ENCODE results near the gene FGGY.

Gene FGGY

DNA sequence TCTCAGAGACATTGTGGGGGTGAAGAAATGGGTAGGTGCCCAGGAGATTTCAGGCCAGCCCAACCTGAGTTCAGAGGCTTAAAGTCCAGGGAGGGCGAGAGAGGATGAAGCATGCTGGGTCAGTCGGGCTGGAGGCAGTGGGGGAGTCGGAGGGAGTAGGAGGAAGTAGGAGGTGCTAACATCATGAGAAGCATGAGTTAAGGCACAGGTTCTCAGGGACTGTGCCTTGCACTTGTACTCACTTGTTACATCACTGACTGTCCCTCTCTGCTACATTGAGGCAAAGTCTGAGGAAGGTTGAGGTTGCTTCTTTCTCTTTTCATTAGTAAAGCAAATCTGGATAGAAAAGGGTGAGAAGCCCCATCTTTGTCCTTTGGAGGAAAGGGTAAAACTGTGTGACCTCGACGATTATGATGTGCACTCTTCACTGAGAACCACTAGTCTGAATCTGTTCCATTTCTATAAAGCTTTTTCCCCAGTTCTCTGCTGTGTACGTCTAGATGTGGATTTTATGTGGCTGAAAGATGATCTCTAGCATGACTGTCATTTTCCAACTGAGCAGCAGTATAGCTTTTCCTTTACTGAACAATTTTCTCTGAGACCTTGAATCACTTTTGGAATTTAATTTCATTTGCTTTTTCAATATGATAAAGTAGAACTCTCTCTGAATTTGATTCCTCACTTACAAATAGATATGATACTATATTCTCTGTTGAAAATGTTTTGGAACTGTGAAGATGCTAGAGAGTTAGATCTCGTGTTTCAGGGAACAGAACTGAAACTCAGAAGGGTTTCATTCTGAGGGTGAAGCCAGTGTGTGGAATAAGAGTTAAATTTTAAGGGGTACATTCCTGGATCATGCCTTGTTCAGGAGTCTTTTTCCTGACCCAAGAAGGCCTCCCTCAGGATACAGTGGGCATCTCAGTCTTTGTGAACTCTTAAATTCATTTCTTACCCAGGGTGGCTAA lies 94.6 kb downstream of the FGGY start:
- DNase-seq = no peak

DNA sequence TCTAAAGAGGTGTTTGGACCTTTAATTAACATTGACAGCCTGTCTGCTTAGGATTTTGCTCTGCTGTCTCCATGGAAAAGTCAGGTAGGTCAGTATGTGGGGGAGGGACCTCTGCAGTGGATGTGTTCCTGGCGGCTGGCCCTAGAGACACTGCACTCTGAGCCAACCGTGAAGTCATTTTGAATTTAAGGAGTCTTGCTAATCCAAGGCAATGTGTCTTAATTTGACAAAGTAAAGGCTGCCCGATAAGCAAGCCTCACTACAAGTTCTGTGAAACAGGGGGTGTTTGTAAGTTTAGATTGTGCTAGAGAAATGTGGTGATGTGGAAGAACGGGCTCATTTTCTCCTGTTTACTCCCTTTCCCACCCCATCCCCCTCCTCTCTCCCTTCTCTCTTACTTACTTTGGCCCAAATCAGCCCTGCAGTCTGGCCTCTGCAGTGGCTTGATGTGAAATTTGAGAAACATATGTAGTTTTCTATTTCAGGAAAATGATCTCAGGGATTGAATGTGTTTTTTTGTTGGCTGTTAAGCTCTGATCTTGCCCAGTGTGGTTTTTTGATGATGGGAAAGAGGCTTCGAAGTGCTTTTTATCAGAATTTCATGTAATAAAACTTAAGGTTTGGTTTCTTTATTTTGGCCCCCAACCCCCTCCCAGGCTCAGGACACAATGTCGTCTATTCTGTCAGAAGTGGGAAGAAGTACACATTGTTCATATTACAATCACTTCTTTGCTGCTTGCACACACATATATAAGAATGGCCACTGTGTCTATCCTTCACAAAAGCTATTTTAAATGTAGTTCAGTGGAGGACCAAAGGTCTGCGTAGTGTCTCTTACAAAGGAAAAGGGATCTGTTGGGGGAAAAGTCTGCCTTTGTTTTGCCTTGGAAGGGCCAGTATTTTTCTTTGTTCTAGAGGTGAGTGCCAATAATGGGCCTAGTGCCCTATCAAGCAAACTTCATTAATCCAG lies 96.6 kb downstream of the FGGY start:
- DNase-seq = peak; percentile 61

DNA sequence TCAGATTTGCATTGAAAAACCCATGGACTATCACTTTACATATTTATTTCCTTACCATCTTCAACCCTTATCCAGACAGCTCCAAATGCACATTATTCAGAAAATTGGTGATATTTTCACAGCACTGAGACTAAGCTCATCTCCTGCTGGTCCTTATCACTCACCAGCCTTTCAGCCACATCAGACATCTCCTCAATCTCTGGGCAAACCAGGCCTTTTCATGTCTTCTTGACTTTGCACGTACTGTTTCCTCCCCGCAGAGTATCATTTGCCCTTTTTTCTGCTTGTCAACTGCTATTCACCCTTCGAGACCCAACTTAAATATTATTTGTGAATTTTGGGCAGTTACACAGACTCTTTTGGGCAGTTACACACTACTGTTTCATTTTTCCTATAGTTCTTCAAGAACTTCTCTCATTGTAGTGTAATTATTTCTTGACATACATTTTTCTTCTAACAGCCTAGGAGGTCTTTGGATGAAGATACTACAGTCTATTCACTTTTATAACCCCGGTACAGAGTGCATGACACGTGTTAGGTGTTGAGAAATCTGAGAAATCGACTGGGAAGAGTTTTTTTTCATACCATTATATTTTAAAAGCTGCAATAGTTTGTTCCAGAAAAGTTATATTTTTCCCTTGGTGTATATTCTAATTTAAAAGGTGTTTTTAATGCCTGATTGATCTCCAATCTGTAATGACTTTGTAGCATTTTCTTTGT lies 98.0 kb downstream of the FGGY start:
- DNase-seq = no peak

GRCh38 chr1:59396387-59396786 lies 99.5 kb downstream of the FGGY start:
- no peak for DNase-seq

GRCh38 chr1:59397139-59397858 lies 100.4 kb downstream of the FGGY start:
- DNase-seq = no peak

- DNase-seq = no peak
These were observed 102.7 kb downstream of the FGGY start for GRCh38 chr1:59399642-59400041.

DNA sequence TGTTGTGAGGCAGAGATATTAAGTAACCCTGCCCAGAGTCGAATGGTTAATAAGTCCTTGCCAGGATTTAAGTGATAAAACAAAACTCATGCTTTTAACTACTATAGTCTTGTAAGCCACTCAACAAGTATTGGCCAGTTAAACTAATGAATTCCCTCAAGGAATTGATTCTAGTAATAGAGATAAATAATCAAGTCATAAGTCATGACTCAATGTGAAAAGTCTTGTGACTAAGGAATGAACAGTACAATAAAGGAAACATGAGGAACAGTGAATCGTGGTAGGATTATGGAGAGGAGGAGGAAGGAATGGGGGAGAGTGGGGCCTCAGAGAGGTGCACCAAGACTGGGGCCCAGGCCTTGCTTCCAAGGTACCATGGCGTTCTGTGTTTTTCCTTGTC lies 104.7 kb downstream of the FGGY start:
- no peak for DNase-seq

DNA sequence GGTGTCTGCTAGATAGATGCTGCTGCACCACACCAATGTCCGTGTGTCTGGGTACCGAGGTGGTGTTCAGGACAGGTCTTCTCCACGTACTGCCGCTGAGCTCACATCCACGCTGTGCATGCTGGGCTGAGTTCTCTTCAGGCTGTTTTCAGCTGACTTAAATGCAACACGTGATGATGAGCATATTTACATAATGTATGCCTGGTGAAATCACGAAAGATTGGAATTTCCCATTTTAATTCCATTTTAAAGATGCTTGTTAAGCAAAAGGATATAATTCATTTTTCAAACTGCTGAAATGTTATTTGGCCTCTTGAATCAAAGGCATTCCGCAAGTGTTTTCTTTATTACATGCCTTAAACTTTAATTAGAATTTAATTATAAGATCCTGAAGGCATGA lies 107.9 kb downstream of the FGGY start:
- no peak for DNase-seq

DNA sequence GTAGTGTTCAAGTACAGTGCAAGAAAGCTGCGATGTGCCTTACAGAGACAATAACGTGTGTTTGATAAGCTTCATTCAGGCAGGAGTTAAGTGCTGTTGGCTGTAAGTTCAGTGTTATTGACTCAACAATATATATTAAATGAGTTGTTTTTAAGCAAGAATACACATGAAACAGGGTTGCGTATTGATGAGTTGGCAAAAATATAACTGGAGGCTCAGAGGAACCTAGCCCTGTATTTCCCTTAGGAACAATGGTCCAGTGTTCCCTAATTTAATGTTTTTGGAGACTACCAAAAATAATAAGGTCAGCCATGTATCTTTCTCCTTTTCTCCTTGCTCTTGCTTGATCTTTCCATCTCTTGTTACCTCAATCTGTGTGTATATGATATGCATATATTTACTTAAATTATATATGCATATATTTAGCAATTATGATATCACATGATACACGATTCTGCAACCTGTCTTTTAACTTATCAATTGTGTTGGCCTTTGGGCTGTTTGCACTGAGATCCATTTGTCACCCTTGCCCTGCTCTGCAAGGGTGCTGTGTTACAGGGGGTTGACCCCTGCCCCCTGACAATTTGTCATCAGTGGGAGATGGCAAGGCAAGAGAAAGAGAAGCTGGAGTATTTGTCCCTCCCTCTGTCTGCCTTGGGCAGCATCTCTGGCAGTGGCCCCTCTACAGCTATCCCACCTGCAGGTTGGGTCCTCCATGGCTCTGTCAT lies 109.7 kb downstream of the FGGY start:
- DNase-seq = no peak

DNA sequence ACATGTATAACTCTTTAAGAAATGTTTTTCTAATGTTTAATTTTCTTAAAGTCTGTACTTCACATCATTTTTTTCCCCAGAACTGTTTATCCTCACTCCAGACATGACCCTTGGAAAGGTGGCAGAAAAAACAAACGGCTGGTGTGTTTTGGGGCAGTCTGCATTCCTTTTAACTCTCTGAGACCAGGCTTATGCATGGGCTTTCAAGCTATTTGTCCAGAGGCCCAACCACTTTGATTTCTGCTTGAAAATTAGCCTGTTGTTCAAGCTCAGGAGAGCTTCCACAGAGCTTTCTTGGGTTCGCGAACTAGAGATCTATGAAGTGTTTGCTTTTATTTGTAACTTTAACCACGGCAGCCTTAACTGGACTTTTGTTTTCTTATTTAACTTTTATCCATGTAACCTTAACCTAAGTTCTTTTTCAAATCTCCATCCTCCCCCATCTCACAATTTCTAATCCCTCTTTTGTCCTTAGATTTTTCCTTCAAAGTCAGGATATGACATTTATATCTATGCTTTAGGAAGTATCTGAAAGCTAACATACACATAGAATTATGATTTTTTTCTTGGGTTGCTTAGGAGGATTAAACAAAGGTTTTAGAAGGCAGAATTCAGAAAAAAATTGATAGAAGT lies 111.8 kb downstream of the FGGY start:
- DNase-seq = no peak

DNA sequence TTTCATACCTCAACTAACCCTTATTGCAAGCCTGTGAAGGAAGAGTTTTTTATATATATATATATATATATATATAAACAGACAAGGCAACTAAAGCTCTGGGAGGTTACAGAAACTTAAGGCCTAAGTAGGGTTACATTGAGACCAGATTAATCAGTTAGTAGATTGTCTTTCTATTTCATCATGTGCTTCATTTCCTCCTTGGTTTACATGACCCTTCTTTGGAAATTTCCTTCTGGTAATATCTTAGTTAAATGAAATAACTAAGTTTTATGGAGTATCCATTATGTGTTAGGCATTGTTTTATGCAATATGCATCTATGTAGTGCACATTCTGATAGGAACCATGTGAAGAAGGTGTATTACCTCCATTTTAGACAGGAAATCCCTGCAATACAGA lies 112.7 kb downstream of the FGGY start:
- DNase-seq = no peak

DNA sequence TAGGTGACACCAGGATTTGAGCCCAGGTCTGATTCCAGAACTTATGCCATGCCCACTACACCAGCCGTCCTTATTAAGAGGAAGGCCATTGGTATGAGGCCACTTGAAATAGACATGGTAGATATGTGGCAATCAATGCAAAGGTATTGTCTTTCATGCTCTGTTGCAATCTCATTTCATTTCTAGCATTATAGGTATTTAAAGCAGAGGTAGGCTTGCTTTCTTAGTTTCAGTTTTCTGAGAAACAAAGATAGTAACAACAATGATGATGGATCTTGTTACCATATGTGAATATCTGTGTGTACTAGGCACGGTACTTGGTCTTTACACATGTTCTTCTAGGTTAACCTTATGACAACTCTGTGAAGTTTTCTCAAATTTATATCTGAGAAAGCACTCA lies 113.1 kb downstream of the FGGY start:
- no peak for DNase-seq

DNA sequence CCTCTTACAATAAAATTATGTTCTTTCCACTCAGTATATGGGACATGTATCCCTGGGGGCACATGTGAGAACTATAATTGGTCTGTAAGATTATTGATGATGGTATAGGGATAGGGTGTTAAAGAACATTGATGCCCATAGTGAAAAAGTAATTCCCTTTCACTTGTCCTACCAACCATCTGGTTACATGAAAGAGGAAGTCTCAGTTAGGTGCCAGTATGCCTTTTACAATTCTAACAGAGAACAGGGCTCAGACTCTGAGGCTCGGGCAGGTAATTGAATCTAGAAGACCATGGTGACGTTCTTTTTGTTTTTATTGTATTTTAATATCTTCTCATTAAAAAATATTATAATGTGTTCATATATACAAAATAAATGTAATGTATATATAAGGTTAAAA lies 113.6 kb downstream of the FGGY start:
- no peak for DNase-seq

- no peak for DNase-seq
These were observed 114.3 kb downstream of the FGGY start for GRCh38 chr1:59411147-59411546.

GRCh38 chr1:59412718-59413326 lies 115.9 kb downstream of the FGGY start:
- DNase-seq = no peak

- DNase-seq = no peak
These were observed 116.4 kb downstream of the FGGY start for GRCh38 chr1:59413327-59413720.

DNA sequence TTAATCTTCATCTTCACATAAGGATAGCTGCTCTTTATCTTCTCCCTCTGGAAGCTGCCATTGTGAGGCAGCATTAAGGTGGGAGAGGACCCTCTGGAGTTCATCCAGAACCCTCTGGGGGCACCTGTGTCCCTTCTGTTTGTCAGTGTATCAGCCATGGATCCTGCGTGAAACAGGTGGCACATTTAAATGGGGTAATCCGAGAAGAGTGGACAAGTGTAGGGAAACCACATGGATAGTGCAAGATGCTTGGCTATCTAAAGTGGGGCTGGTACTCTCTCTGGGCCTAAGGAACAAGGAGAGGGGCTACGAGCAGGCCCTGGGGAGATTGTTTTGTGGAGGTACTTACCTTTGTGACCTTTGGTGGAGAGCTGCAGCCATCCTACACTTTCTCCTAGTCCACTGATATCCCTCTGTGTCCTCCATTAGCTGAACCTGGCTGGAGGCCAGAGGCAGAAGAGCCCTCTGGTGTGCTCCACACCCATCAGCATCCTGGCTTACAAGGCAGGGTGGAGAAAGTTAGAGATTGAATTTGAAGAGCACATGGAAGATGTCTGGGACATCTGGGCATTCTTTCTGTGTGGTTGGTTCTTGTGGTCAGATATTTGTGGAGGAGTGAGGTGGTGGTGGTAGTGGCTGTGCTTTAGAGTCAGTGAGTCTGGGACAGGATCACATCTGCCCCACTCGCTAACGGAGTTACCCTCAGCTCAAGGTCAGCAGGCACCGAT lies 117.7 kb downstream of the FGGY start:
- no peak for DNase-seq

- DNase-seq = no peak
These were observed 118.5 kb downstream of the FGGY start for GRCh38 chr1:59415286-59415850.

DNA sequence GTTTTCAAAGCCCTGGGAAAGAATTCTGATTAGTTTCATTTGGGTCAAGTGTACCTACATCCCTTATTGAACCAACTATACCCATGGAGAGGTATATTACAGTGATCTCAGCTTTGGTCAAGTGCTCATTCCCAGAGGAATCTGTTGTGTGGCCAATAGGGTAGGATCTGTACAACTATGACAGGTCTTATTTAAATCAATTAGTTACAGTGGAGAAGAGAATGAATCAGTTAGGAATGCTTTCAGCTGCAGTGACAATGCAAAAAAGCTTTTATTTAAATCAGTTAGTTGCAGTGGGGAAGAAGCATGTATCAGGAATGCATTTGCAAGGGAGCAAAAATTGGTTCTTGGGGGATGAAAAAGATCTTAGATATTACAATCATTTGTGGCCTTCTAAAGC lies 119.0 kb downstream of the FGGY start:
- no peak for DNase-seq

GRCh38 chr1:59417406-59417805 lies 120.5 kb downstream of the FGGY start:
- DNase-seq = no peak
